Measurements from ENCODE around the gene HOXD1.

Gene HOXD1

DNA sequence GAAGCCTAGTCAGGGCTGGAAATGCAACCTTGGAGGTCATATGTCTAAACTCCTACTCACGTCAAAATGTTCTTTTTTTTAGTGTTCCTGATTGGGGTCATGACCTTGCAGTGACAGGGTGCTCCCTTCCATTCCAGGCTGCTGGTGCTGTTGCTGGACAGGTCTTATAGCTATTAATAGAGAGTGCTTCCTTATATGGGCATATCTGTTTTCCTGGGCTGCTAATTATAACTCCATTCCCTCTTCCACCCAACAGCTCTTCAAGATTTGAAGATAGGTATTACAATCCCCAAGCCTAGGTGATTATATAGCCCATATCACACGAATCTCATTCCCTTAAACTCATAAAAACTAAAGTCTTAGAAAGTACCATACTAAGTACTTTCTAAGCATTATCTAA lies 18.8 kb upstream of the HOXD1 start:
- TF ChIP-seq TEAD4 (IDR thresholded peaks at IDR 0.05) (no peak), REST (IDR thresholded peaks at IDR 0.05; ENCODE audit: low read depth) (no peak; the same call in 1 of the 2 replicates)
- TF ChIP-seq, protein P1, sequence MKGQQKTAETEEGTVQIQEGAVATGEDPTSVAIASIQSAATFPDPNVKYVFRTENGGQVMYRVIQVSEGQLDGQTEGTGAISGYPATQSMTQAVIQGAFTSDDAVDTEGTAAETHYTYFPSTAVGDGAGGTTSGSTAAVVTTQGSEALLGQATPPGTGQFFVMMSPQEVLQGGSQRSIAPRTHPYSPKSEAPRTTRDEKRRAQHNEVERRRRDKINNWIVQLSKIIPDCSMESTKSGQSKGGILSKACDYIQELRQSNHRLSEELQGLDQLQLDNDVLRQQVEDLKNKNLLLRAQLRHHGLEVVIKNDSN (IDR thresholded peaks at IDR 0.05): no peak

DNA sequence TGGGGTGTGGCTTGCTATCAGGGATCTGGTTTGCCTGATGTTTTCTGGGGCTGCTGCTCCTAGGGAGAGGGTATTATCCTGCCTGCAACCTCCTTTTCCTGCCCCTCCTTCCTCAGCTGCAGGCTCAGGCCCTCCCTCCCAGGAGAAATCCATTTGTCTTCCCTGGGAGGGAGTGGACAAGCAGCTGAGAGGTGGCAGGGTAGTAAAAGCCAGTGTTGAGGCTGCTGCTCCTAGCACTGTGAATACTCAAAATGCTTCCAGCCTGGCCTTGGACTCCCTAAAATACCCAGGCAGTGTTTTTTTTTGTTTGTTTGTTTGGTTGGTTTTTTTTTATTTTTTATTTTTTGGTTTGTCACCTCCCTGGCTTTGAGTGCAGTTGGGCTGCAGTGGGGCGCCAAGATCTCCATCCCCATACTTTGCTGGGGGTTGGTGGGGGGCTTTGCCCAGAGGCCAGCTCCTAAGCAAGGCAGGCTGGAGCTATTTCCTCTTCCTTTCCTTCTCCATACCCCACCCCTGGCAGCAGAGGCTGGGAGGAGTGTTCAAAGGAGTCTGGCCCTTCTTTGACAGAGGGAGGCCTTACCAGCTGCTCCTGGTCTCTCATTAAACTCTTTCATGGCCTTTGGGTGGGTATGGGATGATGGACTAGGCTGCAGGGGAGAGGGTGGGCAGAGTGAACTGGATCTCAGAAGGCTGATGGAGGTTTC lies 17.7 kb upstream of the HOXD1 start:
- TF ChIP-seq CEBPB (IDR thresholded peaks at IDR 0.05) (no peak), REST (IDR thresholded peaks at IDR 0.05; ENCODE audit: low read depth) (no peak), TAF1 (IDR thresholded peaks at IDR 0.05; ENCODE audit: low read depth) (no peak), FOXM1 (IDR thresholded peaks at IDR 0.05; ENCODE audit: borderline replicate concordance, low read depth) (no peak), TEAD4 (IDR thresholded peaks at IDR 0.05) (no peak), ZBTB7A (IDR thresholded peaks at IDR 0.05; ENCODE audit: low read depth) (no peak), RAD21 (IDR thresholded peaks at IDR 0.05; ENCODE audit: low read depth) (no peak)

GRCh38 chr2:176171351-176172006 lies 17.0 kb upstream of the HOXD1 start:
- TF ChIP-seq REST (IDR thresholded peaks at IDR 0.05; ENCODE audit: low read depth): no peak
- no peak for TF ChIP-seq MAX (IDR thresholded peaks at IDR 0.05)
- TF ChIP-seq TCF12 (IDR thresholded peaks at IDR 0.05; ENCODE audit: low read depth): no peak
- no peak for TF ChIP-seq TAF1 (IDR thresholded peaks at IDR 0.05; ENCODE audit: low read depth)
- TF ChIP-seq NFIC (IDR thresholded peaks at IDR 0.05): no peak
- TF ChIP-seq EGR1 (IDR thresholded peaks at IDR 0.05): no peak
- no peak for TF ChIP-seq RAD21 (IDR thresholded peaks at IDR 0.05; ENCODE audit: low read depth)
- TF ChIP-seq, protein P1 (IDR thresholded peaks at IDR 0.05): no peak
- no peak for TF ChIP-seq FOXM1 (IDR thresholded peaks at IDR 0.05; ENCODE audit: borderline replicate concordance, low read depth)
- TF ChIP-seq YY1 (IDR thresholded peaks at IDR 0.05; ENCODE audit: low read depth): no peak
- TF ChIP-seq CEBPB (IDR thresholded peaks at IDR 0.05): no peak
- TF ChIP-seq ZBTB7A (IDR thresholded peaks at IDR 0.05; ENCODE audit: low read depth): no peak
- TF ChIP-seq TEAD4 (IDR thresholded peaks at IDR 0.05): no peak
- TF ChIP-seq EP300 (IDR thresholded peaks at IDR 0.05; ENCODE audit: borderline replicate concordance): no peak
- TF ChIP-seq CREB1 (IDR thresholded peaks at IDR 0.05; ENCODE audit: low read depth): no peak

DNA sequence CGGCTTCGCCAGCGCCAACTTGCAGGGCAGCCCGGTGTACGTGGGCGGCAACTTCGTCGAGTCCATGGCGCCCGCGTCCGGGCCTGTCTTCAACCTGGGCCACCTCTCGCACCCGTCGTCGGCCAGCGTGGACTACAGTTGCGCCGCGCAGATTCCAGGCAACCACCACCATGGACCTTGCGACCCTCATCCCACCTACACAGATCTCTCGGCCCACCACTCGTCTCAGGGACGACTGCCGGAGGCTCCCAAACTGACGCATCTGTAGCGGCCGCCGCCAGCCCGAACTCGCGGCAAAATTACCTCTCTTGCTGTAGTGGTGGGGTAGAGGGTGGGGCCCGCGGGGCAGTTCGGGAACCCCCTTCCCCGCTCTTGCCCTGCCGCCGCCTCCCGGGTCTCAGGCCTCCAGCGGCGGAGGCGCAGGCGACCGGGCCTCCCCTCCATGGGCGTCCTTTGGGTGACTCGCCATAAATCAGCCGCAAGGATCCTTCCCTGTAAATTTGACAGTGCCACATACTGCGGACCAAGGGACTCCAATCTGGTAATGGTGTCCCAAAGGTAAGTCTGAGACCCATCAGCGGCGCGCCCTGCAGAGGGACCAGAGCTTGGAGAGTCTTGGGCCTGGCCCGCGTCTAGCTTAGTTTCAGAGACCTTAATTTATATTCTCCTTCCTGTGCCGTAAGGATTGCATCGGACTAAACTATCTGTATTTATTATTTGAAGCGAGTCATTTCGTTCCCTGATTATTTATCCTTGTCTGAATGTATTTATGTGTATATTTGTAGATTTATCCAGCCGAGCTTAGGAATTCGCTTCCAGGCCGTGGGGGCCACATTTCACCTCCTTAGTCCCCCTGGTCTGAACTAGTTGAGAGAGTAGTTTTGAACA lies 16.2 kb upstream of the HOXD1 start:
- no peak for TF ChIP-seq EGR1 (IDR thresholded peaks at IDR 0.05)
- TF ChIP-seq YY1 (IDR thresholded peaks at IDR 0.05; ENCODE audit: low read depth): no peak
- TF ChIP-seq MAX (IDR thresholded peaks at IDR 0.05): no peak
- TF ChIP-seq EP300 (IDR thresholded peaks at IDR 0.05; ENCODE audit: borderline replicate concordance): no peak
- no peak for TF ChIP-seq TEAD4 (IDR thresholded peaks at IDR 0.05)
- no peak for TF ChIP-seq NFIC (IDR thresholded peaks at IDR 0.05)
